Posterior cingulate gyrus (tissue), 11 donors: ENCODE data around the gene MIR17HG.
"Not testable (repeated sequence)": the region's sequence is repeated elsewhere in the genome, so short reads cannot be mapped to it uniquely, and the experiment has no call there.

Experiments
- DNase-seq, 10 donors: peaks; one replicate each; pipeline versions ENCODE4 v3.0.0 to v3.0.0-alpha.2; 2020 to 2021; ENCODE audit warnings: mixed read lengths in 3 of 10
- intact Hi-C: fragments of 100-400 bp; cut with DNase I; formaldehyde crosslinking; loops from one replicate; pipeline ENCODE4 v1.15.1; 2023

MIR17HG gene

GRCh38 chr13:91347202-91347995 lies at the start of gene MIR17HG:
TSS of gene MIR17HG (plus strand) at chr13:91347687.
- peak; percentile 72 to 97 (median 79) for DNase-seq
- intact Hi-C loops: loop anchor here (5.0 kb wide), 1 partner anchor 35 kb away; no protein-coding TSS in a partner anchor

- no peak for DNase-seq
- intact Hi-C loops: no loop called here
Measured at GRCh38 chr13:91298060-91298459, 49.4 kb upstream of the MIR17HG start.

- intact Hi-C loops: no loop called here
- no peak for DNase-seq
Measured at GRCh38 chr13:91302111-91302510, 45.4 kb upstream of the MIR17HG start.

GRCh38 chr13:91303031-91303430 lies 44.5 kb upstream of the MIR17HG start:
- no peak for DNase-seq
- intact Hi-C loops: no loop called here

- intact Hi-C loops: no loop called here
- DNase-seq: no peak
Measured at GRCh38 chr13:91304741-91305140, 42.7 kb upstream of the MIR17HG start.

GRCh38 chr13:91305652-91306051 lies 41.8 kb upstream of the MIR17HG start:
- no peak for DNase-seq
- intact Hi-C loops: no loop called here

- DNase-seq: no peak
- intact Hi-C loops: no loop called here
Measured at GRCh38 chr13:91307887-91308286, 39.6 kb upstream of the MIR17HG start.

- DNase-seq: no peak
- intact Hi-C loops: no loop called here
Measured at GRCh38 chr13:91308299-91308698, 39.2 kb upstream of the MIR17HG start.

- DNase-seq: no peak
- intact Hi-C loops: loop anchor here (5.0 kb wide), 1 partner anchor 36 kb away; the partner anchor contains the start of gene MIR17HG
Measured at GRCh38 chr13:91311491-91311890, 36.0 kb upstream of the MIR17HG start.

- DNase-seq: no peak
- intact Hi-C loops: loop anchor here (5.0 kb wide), 1 partner anchor 35 kb away; the partner anchor contains the start of gene MIR17HG
Measured at GRCh38 chr13:91312324-91312723, 35.2 kb upstream of the MIR17HG start.

- intact Hi-C loops: loop anchor here (5.0 kb wide), 1 partner anchor 34 kb away; the partner anchor contains the start of gene MIR17HG
- no peak for DNase-seq
Measured at GRCh38 chr13:91313103-91313502, 34.4 kb upstream of the MIR17HG start.

GRCh38 chr13:91313581-91313980 lies 33.9 kb upstream of the MIR17HG start:
- intact Hi-C loops: loop anchor here (5.0 kb wide), 1 partner anchor 34 kb away; the partner anchor contains the start of gene MIR17HG
- DNase-seq: no peak

GRCh38 chr13:91314888-91315287 lies 32.6 kb upstream of the MIR17HG start:
- intact Hi-C loops: loop anchor here (5.0 kb wide), 1 partner anchor 32 kb away; the partner anchor contains the start of gene MIR17HG
- no peak for DNase-seq

GRCh38 chr13:91318886-91319285 lies 28.6 kb upstream of the MIR17HG start:
- no peak for DNase-seq
- intact Hi-C loops: no loop called here

GRCh38 chr13:91319996-91320395 lies 27.5 kb upstream of the MIR17HG start:
- DNase-seq: no peak
- intact Hi-C loops: no loop called here

GRCh38 chr13:91320990-91321389 lies 26.5 kb upstream of the MIR17HG start:
- intact Hi-C loops, DNase-seq: not testable (repeated sequence)

GRCh38 chr13:91323349-91323748 lies 24.1 kb upstream of the MIR17HG start:
- intact Hi-C loops: no loop called here
- no peak for DNase-seq

- no peak for DNase-seq
- intact Hi-C loops: no loop called here
Measured at GRCh38 chr13:91326146-91326545, 21.3 kb upstream of the MIR17HG start.

GRCh38 chr13:91328726-91329125 lies 18.8 kb upstream of the MIR17HG start:
- DNase-seq: no peak
- intact Hi-C loops: no loop called here

- no peak for DNase-seq
- intact Hi-C loops: no loop called here
Measured at GRCh38 chr13:91329733-91330132, 17.8 kb upstream of the MIR17HG start.

- intact Hi-C loops: no loop called here
- DNase-seq: no peak
Measured at GRCh38 chr13:91331047-91331915, 16.2 kb upstream of the MIR17HG start.
